Body of pancreas (tissue), 4 donors: ENCODE data around the gene SPOP.

Experiments
- CTCF ChIP-seq, 7 experiments: fragments of 450-650 bp in 4 of 7; fragments of 200-600 bp in 3 of 7; sonication (generic) in 3 of 7; IDR thresholded peaks; one replicate each; pipeline ENCODE4 v1.5.1; 2016 to 2019; ENCODE audit warnings: antibody characterized with exemption in 7 of 7
- POLR2A ChIP-seq, 3 donors: fragments of 450-650 bp; IDR thresholded peaks; one replicate each; pipeline ENCODE4 v1.6.1; 2016; ENCODE audit warnings: antibody characterized with exemption in 3 of 3, mild to moderate bottlenecking in 2 of 3

GRCh38 chr17:49633762-49634484, 44.0 kb downstream of the SPOP start:
- TF ChIP-seq CTCF (IDR thresholded peaks at IDR 0.05) (no peak), POLR2A (IDR thresholded peaks at IDR 0.05) (no peak)
